HG02943 (cell line): ENCODE data around the gene PIP5KL1.

Experiments used
- ATAC-seq: cut with Tn5 transposase; IDR thresholded peaks from one replicate; pipeline ENCODE4 v1.9.1; 2021; ENCODE audit warnings: mild to moderate bottlenecking, low read depth, moderate library complexity; ENCODE audit not compliant: unreplicated experiment

The PIP5KL1 gene, protein sequence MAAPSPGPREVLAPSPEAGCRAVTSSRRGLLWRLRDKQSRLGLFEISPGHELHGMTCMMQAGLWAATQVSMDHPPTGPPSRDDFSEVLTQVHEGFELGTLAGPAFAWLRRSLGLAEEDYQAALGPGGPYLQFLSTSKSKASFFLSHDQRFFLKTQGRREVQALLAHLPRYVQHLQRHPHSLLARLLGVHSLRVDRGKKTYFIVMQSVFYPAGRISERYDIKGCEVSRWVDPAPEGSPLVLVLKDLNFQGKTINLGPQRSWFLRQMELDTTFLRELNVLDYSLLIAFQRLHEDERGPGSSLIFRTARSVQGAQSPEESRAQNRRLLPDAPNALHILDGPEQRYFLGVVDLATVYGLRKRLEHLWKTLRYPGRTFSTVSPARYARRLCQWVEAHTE

DNA sequence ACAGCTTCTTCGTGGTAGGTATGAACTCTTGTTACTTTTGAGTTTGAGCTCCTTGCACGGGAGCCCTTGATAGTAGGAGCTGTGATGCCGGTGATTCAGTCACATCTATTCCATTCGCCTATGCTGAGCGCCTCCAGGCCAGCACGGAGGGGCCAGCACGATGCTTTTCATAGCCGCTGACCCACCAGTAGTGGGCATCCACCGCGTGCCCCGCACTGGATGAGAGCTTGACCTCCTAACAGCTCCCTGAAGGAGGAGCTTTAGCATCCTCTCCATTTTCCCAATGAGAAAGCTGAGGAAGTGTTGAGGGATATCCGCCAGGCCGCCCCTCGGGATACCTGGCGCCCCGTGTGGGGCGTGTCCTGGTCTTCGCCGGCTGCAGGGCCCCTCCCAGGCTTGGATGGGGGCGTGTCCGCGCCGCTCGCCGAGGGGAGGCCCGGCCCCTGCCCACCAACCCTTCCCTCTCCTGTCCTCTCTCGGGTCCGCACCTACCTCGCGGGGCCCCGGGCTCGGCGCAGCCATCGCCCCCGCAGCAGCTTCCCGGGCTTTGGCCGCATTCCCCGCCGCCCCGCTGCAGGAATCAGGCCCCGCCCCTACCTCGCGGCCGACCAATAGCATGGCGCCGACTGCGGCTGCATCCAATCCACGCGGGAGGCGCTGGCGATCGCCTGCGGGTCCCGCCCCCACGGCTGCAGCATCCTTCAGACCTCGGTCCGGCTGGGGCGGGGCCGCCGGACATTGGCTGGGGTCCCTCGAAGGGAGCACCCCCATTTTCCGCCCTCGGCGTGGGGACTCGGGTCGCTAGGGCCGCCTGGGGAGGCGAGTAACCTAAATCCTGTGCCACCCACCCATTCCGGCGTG is at the start of gene PIP5KL1:
TSS of gene PIP5KL1 (minus strand) at position 547 of the 861 bp plus-strand sequence. CDS start at position 522, 25 bp downstream.
- peak; percentile 75 for ATAC-seq

DNA sequence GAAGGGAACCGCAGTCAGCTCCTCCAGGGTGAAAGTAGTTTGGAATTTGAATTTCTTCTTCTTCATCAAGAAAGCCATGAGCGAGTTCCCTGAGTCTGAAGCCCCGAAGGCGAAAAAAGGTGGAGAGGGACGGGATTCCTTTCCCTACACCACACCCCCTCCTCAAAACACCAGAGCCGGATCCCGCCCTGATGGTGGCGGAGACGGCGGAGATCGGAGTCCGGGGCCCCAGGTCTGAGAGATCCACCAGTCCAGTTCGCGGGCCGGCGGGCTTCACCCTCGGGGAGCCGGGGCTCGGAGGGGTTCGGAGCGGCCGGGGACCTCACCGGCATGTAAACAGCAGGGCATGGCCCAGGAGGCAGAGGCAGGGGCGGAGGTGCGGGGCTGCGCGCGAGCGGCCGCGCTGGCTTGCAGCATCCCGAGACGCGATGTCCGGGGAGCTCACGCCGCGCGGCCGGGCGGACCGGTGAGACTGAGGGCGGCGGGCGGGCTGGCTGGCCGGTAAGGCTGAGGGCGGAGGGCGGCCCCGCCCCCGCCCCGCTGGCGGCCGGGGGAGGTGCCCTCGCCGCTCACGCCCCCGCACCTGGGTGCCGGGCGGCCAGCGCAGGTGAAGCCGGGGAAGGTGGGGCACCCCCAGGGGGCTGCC is 49.6 kb upstream of the PIP5KL1 start:
- ATAC-seq, result peak; percentile 23

DNA sequence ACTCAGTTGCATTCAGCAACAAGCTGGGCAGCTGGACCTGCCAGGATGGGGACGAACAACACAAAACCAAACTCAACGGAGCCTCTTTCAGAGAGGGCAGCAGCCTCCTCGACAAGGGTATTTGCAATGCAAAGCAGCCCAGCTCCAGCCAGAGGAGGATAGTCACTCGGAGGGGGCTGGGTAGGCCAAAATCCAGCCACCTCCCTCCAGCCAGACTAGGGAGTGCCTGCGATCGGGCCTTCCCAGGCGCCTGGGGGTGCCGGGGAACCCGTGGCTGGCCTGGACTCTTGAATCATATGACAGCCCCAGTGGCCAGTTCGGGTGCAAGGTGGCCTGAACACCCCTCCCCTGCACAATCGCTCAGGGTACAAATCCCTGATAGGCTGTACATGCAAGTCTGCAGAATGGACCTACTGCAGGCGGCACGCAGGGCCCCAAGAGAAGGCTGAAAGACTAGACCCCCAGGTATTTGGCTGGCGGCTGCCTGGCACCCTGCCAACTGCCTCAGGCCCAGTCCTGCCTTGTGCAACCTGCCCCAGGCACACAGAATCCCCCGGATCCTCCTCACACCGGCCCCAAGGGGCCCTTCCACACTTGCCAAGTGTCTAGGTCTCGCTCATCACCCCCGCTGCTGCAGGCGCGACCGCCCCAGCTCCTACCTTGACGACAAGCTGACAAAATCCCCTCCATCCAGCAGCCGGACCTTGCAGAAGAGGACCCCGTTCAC is 48.9 kb upstream of the PIP5KL1 start:
- ATAC-seq, result no peak

DNA sequence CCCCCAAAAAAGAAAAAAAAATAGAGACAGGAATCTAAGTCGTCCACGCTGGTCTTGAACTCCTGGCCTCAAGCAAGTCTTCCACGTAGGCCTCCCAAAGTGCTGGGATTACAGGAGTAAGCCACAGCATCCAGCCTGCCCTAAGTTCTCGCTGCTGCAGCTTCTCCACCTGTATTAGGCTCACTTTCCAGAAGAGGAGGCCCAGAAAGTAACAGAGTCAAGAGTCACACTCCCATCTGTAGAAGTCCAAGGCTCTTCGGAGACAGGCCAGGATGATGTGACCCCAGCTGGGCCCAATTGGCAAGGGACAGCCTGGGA is 48.4 kb upstream of the PIP5KL1 start:
- no peak for ATAC-seq

DNA sequence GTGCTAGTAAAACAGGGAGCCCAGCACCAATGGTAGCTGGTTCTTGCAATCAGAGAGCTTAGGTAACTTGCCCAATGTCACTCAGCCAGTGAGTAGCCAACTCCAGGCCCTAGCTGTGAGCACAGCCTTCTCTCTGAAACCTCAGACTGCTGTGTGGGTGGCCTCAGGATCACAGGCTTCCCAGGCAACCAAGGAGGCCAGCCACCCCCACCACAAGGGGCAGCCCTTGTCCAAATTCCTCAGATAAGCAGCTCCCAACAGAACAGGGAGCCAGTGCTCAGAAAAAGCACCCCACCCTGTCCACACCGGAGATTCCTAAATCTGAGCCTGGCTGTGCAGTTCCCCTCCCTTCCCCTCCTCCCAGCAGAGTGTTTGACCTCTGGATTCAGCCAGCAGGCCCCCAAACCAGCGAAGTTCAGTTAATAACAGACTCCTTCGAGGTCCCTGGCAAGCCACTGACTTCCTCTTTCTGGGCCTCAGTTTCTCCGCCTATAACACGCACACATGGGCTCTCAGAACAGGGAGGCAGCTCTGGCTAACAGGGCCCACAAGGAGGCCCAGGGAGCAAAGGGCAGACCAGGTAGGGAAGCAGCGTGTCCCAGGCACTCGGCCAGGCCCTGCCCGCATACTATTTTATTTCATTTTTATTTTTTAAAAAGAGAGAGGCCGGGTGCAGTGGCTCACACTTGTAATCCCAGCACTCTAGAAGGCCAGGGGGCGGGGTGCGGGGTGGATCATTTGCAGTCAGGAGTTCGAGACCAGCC is 47.5 kb upstream of the PIP5KL1 start:
- ATAC-seq, result no peak

DNA sequence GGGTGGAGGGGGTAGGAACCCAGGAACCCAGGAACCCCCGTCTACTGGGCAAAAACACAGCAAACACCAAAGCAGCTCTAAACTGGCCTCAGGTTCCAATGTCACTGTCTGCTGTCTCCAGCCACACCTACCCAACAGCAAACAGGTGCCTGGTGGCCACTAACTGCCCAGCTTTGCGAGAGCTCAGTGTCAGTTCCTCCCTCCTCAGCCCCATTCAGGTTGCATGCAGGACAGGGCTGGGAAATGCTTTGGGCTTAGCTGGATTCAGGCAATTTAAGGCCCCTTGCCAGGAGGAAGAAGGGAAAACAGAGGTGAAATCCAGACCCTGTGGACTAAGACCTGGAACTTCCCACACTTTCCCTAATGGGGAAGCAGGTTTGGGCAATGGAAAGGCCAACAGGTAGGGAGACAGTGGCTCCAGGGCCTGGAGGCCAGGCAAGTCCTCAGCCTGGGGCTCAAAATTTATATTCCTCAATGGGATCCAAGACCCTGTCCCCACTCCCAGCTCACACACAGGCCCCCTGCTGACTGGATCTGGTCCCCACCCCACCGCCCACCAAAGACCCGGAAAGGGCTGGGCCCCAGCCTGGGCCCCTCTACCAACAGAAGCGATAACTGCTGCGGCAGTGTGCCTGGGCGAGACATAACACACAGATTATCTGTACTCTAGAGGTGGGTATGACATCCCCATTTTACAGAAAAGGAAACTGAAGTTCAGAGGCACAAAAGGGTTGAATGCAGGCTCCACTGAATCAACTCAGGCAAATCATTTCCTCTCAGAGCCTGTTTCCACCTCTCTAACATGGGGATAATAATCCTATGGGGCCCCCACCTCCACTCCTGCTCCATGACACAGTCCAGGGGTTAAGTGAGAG is 46.7 kb upstream of the PIP5KL1 start:
- ATAC-seq, result no peak

DNA sequence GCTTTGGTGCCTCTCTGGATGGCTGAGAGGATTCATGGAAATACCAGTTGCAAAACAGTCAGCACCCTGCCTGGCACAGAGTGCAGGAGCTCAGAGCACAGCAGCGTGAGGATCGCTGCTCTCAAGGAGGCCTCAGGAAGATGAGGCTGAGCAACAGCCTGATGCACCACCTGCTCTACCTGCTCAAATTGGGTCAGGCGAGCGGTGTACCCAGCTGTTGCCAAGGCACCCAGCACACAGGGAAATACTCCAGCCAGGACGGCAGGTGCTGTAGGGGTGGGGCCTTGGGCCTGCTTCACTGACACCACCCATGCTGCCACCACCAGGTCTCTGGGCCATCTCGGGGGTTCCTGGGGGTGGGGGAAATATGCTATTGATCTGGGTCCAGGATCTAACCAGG is 45.9 kb upstream of the PIP5KL1 start:
- no peak for ATAC-seq

DNA sequence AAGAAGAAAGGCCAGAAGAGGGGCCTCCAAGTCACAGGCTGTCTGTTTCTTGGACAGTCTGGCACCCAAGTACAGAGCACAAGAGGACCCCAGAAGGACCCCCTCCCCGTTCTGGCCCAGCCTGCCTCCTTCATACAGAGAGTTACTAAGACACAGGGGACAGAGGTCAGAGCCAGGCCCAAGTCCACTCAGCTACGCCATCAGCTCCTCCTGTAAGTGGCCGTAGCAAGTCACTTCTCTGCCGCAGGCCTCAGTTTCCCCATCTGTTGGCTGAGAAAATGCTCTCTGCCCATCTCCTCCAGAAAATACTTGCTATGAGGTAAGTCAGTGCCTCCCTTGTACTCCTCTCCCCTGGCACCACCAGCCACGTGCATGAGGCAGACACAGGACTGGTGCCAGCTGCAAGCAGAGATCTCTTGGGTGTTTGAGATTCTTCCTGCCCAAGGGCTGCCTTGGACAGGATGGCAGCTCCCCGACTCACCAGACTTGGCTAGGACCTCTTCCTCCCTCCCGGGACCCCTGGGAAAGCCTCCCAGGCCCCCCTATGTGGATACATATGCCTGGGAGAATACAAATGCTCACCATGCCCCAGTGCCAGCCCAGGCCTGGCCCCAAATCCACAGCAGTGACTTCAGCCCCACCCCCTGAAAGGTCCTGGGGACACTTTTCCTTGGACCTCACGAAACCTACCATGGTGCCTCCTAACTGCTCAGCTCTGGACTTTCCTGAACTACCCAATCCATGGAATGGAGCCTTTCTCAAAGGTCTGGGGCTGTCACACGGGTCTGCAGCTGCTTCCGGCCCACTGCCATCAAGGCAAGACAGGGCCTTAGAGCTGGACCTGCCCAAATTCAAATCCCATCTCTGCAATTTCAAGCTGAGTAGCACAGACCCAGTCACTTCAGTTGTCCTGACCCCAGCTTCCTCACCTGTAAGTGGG is 45.1 kb upstream of the PIP5KL1 start:
- no peak for ATAC-seq

DNA sequence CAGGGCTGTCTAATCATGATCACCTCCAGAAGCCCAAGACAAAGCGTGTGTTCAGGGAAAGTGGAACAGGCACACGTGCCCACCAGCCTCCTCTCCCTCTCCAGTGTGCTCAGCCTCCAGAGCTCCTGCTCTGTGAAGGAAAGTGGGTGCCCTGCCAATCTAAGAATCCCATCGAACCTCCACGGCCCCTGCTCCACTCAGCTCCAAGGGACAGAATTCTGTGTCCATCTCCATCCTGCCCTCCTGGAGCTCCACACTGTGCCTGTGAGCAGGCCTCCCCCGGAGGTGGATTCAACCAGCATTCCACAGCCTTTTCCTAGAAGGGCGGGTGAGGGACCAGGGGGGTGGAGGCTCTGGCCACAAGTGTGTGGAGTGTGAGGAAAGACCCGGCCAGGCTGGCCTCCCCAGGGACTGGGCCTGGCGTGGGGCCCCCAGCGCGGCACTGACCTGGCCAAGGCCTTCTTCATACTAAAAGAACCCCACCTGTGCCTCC is 44.2 kb upstream of the PIP5KL1 start:
- ATAC-seq, result no peak

DNA sequence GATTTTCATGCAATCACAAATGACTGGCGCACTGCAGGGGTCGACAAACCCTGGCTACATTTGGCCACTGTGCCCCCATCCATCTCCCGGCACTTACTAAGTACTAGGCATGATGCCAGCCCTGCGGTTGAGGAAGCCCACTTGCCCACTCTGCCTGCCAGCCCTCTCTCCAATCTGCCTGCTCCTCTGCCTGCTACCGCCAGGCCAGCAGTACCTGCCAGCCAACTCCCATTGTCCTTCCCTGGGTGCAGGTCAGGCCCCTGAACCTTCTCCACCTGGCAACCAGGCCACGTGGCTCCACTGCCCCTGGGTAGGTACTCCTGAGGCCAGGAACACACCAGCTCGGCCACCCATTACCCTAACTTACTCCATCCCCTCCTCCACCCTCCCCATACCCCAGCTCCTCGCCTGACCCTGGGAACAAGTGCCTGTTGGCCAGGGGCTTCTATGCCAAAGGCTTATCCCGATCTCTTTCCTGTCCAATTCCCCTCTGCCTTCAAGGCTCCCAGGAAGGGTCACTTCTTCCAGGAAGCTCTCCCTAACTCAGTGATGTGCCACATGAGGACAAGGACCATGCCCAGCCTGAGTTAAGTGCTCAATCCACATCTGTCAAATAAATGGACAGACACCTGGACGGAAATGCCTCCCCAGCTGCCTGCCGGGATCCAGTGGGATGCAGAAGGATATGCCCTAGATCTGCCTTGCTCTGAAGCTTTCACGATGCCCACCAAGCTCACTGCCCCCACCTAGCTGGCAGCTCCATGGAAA is 43.6 kb upstream of the PIP5KL1 start:
- ATAC-seq, result no peak

DNA sequence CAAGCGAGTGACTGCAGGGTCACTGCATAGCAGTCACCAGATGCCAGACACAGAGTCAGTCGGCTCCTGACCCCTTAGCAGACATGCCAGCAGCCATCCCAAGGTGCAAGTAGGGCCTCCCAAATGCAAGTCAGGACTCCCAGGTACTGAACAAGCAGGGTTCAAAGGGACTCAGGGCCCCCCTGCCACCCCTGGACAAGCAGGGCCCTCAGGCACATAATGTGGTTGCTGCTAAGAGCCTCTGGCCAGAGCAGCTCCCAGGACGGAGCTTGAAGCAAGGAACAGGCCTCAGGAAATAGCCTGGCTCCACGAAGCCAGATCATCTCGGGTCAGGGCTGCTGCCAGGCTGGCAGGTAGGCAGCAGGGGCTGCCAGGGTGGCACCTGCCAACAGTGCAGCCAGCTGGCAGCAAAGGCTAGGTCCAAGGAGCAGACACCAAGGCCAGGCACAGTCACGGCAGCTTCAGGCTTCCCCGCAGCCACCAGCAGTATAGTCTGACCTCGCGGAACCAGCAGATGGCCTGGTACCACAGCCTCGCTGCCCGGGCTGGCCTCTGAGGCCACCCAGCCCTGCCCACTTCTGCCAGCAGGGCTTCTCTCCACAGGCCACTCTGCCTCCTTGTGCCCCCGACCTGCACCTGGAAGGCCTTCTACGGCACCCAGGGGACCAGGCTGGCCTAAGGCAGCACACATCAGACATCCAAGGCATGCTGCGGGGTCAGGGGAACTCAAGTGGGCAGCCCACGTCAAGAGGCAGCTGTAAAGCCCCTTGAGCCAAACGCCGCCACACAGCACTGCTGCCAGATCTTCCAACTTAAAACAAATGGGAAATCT is 42.8 kb upstream of the PIP5KL1 start:
- no peak for ATAC-seq

DNA sequence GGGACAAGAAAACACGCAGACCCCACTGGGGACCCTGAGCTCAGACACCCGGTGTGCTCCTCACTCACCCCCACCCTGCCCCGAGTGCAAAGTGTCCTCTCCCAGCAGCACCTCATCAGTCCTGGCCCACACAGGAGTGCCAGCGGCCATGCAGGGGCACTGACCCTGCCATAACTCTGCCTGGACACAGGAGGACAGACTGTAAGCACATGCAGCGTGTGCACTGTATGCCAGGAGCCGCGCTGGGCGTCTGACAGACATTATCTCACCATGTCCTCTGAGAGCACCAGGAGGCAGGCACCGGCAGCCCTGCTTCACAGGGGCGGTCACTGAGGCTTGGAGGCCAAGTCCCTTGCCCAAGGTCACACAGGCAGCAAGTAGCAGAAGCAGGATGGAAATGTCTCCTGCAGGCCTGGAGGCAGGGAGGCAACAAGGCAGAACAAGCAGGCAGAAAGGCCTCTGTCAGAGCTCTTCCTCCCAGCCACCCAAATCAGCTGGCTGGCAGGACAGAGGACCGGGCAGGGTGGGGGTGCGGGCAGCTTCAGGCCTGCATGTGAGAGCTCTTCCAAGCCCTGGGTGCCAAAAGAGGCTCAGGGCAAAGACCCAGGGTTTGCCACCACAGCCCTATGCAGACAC is 41.8 kb upstream of the PIP5KL1 start:
- no peak for ATAC-seq

DNA sequence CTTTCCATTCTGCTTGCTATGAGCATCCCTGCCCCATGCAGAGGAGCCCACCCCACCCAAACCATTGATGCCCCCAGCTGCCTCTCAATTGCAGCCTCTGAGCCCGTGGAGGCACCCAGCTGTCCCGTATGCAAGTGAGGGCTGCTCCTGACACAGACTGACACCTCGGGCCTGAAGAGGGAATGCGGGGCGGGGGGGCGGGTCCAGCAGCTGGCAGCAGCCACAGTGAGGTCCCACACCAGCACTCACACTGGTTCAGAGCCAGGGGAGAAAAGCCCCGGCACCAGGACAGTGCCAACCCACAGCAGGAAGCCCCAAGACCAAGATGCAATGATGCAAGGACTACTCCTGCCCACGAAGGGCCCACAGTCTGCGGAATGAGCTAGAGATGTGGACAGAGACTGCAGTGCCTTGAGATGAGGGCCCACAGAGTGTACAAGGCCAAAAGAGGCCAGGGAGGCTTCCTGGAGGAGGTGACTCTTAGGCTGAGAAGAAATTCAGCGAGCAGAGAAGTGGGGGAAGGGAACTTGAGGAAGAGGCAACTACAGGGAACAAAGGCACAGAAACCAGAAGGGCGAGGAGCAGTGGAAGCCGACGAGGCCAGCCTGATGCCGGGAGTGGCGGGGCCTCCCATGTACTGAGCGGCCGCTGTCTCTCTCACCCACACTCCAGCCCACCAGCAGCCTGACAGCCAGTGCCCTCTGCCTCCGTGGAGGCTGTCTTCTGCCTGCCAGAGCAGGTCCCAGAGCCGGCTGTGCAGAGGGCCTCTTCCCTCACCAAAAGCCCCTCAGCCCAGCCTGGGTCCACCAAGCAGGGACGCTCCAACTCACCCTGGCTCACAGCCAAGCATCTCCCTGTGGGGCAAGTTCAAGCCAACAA is 41.0 kb upstream of the PIP5KL1 start:
- no peak for ATAC-seq

DNA sequence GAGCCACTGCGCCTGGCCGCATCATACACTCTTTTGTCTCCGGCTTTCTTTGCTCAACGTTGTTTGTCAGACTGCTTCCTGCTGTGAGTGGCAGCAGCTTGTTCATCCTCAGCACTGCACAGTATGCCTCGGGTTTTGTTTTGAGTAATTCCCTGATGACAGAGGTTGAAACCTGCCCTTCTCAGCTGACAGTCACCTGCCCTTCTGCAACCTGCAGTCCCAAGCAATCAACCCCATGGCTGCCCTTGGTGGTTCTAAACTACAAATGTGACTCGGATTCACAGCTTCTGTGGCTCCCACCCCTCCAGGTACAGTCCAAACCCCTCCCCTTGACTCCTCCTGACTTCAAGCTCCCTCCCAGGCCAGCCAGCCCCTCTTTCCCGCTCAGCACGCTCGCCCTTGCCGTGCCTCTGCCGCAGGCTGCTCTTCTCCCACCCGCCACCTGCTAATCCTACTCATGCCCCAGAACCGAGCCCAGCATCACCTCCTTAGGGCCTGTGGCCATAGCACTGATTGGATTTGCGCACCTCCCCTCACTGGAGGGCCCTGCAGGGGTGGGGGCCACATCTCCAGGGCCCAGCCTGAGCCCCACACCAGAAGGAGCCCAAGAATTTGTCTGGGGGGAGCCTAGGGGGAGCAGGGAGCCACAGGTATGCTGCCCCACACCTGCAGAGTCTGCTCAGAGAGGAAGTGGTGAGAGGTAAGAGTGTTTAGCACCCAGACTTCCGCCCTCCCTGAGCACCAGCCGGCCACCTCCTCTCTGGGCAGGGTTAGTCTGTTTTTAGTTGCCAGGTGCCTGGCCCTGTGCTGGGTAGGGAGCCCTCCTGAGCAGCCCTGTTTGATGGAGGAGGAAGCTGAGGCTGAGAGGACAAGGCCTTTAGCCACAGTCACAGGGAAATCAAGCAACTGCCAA is 40.1 kb upstream of the PIP5KL1 start:
- ATAC-seq, result peak; percentile 69
